Activated CD4-positive, CD25-positive, alpha-beta regulatory T cell treated with anti-CD3 and anti-CD28 coated beads, Interleukin-2, amount 50 U/mL, for 72 hours (primary cell): Measurements from ENCODE around the gene ZKSCAN3.
"Not testable (repeated sequence)": the region's sequence is repeated elsewhere in the genome, so short reads cannot be mapped to it uniquely, and the experiment has no call there.

Source experiments
- DNase-seq: peaks from one replicate; pipeline ENCODE4 v3.0.0; 2021

The ZKSCAN3 gene

DNA sequence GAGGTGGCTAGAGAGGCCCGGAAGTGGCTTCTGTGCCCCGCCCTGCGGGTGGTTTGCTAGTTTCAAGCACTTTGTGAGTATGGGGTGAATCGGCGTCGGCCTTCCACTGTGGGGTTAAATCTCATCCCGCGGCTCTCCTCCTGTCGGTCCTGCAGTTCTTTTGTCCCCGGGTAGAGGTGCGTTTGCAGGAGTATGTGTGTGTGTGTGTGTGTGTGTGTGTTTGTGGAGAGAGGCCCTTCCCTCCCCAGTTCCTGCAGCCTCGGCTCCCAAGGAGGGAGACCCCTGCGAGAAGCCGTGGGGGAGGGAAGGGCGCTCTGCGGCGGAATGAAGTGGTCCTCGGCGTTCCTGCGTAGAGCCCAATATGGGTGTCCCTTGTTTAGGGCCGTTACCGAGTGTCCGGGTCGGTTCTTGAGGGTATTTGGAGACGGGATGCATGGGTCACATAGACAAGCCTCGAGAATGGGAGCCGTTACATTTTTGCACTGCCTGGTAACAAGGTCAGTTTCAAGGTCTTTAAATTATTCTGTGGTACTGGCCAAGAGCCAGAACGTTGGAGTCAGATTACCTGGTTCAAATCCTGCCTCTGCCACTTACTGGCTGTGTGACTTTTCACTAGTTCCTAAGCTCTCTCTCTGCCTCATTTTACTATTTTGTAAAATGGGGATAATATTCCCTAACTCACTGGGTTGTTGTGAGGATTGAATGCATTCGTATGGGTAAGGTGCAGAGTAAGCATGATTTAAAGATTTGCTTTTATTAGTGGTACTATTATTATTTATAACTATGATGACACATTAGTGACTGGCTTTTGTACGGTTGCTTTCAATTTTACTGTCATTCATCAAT lies at the start of gene ZKSCAN3:
Gene ZKSCAN3 (plus strand): TSS at position 56 of the 846 bp plus-strand sequence. CDS start 9,640 bp downstream, outside the sequence.
- peak; percentile 81 for DNase-seq

DNA sequence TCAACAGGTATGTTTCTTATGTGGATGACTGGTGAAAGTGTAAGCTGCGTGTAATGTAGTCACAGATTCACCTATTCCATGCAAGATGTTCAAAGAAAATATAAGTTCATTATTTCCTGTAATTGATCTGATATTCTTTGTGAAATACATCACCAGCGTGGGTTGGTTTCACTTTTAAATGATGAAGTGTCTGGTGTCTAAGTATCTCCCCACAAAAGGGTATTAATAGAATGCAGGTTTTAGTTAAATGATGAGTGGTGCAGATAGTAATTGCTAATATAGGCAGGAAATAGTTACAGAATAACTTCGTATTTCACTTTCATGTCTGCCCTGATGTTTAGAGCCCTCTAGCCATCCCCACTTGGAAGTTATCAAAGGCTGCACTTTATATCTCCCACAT lies 46.2 kb upstream of the ZKSCAN3 start:
- DNase-seq = no peak

DNA sequence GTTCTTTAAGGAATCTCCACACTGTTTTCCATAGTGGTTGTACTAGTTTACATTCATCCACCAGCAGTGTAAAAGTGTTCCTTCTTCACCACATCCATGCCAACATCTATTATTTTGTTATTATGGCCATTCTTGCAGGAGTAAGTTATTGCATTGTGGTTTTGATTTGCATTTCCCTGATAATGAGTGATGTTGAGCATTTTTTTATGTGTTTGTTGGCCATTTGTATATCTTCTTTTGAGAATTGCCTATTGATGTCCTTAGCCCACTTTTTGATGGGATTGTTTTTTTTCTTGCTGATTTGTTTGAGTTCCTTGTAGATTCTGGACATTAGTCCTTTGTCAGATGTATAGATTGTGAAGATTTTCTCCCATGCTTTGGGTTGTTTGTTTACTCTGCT lies 43.4 kb upstream of the ZKSCAN3 start:
- DNase-seq = not testable (repeated sequence)

DNA sequence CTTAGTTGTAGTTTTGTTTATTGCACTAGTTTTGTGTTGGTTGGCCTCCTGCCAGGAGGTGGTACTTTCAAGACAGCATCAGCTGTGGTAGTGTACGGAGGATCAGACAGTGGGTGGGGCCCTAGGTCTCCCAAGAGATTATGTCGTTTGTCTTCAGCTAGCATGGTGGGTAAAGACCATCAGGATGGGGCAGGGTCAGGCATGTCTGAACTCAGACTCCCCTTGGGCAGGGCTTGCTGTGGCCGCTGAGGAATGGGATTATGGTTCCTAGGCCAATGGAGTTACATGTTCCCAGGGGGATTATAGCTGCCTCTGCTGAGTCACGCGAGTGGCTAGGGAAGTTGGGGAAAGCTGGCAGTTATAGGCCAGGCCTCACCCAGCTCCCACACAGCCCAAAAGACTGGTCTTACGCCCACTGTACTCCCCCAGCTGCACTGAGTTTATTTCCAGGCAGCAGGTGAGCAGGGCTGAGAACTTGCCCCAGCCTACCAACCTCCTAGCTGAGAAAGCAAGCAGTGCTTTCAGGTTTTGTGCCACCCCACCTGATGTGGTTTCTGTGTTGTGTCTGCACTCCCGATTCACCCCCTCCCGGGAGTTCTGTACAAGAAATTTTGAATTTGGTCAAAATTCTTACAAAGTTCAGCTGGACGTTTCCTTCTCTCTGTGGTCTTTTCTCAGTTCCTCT lies 38.5 kb upstream of the ZKSCAN3 start:
- no peak for DNase-seq

DNA sequence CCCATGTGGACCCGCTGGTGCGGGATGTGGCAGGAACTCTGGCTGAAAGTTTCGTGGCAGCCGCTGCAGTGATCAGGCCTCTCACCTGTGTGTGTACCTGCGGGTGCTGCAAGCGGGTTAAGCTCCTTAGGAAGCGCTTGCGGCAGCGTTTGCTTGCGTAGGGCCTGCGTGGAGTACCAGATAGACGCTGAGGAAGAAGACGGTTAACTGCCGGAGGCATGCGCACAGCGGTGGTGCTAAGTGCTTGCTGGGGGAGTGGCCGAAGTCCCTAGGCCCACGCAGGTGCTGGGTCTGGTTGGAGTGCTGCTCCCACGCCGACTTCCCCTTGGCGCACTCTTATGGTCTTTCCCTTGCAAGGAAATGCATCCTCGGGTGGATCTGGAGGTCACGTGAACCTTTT lies 36.8 kb upstream of the ZKSCAN3 start:
- DNase-seq = no peak

DNA sequence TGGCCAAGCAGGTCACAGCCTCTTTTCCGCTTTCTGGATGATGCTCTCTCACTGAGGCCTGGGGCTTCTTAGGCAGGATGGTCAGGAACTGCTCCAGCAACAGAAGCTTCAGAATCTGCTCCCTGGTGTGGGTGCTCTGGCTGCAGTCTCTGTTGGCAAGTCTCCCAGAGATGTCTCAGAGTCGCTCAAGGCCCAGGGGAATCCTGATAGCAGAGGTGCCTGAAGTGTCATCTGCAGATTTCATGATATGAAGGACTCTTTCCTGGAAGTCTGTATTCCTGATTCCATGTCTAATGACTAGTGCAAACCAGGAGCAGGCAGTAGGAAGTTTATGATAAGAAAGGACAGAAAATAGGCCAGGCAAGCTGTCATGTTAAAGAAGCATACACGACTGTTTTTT lies 34.1 kb upstream of the ZKSCAN3 start:
- DNase-seq = no peak

DNA sequence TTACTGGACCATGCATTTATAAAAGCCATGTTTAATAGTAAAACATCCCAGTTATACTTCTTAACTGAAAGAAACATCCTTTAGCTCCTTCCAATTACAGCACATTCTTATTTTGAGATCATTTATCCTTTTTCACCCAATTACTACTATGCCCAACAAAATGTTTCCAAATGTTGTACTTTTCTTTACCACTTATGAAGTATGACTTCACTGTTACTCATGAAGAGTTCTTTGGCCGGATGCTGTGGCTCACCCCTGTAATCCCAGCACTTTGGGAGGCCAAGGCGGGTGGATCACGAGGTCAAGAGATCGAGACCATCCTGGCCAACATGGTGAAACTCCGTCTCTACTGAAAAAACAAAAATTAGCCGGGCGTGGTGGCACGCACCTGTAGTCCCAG lies 31.9 kb upstream of the ZKSCAN3 start:
- not testable (repeated sequence) for DNase-seq

DNA sequence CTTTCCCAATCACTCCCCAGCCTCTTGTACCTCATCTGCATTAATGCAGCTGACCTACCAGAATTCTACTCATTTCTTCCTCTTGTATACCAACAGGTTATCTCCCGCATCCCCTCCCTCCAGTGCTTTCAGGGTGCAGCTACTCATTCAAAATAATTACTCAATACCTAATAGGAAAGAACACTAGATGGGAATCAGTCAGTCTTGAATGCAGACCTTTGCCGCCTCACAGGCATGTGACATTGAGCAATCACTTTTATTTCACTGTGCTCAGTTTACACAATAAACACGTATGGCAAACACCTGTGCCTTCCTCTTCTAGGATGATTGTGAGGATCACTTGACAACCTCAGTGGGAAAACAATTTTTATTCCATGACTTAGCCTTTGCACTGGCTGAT lies 27.1 kb upstream of the ZKSCAN3 start:
- no peak for DNase-seq

DNA sequence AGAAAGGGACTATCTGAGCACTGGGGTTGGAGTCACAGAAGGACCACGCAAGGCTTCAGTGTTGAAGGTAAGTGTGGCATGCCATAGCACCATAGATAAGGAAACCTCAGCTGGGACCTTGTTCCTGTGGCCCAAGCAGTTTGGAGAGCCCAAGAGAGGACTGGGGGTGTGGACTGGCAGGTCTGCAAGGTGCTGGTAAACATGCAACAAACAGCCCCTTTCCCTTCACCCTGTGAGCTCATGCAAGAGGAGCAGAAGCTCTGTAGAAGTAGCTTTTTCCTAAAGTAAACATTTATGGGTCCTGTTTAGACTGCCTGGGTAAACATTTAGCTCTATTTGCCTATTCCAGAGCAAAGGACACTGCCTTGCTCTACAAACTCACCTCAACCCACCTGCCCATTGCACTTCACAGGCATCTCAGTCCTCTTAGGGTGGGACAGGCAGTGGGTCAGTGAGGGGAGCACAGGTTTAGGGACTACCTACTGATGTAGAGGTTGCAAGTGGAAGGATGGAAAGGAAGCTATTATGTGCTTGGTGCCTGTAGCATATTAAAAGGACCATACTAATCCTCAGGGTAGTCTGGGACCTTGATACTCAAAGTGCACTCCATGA lies 25.8 kb upstream of the ZKSCAN3 start:
- no peak for DNase-seq

DNA sequence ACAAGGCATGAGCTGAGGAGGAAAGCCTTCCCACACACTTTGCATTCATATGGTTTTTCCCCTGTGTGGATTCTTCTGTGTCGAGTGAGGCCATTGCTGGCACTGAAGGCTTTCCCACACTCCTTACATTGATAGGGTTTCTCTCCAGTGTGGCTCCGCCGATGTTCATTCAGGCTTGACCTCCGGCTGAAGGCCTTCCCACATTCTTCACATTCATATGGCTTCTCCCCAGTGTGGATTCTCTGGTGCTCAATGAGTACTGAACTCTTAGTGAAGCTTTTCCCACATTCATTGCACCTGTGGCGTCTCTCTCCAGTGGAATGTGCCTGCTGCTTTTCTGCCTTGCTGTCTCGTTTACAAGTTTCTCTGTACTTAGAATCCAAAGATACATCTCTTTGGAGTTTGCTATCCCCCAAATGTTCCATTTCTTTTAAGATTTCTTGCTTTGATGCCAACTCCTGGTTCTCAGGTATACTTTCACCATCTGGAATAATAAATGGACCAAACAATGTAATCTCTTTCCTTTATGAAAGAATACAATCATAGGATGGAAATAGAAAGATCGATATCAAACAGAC lies 23.3 kb upstream of the ZKSCAN3 start:
- no peak for DNase-seq

DNA sequence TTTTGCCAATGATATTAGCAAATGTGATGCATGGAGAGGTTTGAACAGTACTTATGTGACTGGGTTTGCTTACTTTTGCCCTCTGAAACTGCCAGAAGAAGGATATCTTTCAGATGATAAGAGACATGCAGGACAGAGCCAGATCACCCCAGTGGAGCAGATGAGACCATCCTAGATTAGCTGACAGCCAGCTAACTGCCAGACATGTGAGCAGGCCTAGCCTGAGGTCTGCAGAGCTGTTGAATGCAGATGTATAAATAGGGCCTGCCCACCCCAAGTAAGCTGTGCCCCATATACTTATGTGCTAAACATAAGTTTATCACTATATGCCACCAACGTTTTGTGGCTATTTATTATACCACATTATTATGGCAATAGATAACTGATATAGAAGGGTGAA lies 19.7 kb upstream of the ZKSCAN3 start:
- DNase-seq = no peak

DNA sequence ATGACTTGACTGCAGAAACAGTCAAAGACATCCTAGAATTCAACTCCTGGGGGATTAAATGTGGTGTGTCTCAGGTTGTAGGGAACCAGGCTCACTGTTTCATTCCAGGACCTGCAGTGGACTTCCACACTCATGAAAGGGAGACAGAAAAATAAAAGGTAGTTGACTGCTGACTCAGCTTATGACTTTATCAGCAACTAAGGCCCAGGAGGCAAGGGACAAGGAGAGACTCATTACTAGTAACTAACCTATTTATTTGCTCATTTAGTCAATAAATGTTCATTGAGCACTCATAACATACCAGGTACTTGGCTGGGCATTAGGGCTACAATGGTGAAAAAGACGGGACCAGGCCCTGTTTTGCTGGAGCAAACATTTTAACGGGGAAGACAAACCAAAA lies 16.7 kb upstream of the ZKSCAN3 start:
- no peak for DNase-seq

DNA sequence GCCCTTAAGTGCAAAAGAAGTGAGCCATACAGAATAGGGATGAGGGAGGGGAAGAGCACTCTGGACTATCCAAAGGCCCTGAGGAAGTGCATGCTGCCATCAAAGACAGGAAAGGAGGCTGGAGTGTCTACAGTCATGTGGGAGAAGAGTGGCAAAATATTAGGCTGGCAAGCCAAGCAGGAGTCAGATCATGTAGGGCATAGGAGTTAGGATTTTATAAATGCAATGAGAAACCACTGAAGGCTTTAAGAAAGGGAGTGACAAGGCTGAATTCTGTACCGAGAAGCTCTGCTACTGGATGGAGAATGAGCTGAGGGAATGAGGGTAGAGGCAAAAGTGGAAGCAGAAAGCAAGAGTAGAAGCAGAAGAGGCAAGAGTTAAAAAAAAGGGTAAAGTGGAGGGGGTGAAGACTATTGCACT lies 16.1 kb upstream of the ZKSCAN3 start:
- DNase-seq = no peak

DNA sequence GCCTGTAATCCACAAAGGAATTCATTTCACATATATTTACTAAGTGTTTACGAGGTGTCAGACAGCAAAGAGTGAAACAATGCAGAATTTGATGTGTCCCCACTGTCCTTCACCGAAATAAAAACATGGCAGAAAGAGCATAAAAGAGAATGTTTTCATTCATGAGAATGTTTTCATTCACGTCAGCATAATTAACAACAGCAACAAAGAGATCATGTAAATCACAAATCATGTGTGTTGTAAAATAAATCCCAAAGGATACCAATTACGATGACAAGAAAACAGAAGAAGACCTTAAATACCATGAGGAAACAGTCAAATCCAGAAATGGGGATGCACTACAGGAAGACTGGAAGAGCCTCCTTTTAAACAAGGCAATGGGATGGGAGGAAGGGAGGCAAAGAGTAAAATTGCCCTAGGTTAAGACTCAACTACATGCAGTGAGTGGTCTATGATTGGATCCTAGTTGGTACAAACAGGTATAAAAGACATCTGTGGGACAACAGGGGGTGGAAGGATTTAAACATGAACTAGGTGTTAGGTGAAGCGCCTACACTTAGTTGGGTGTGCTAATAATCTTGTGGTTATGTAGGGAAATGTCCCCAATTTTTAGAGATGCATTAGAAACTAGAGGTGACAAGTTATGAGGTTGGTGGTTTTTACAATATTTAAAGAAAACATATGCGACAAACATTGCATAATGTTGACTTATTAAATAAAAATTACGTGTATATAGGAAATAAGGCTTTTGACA lies 15.3 kb upstream of the ZKSCAN3 start:
- no peak for DNase-seq

DNA sequence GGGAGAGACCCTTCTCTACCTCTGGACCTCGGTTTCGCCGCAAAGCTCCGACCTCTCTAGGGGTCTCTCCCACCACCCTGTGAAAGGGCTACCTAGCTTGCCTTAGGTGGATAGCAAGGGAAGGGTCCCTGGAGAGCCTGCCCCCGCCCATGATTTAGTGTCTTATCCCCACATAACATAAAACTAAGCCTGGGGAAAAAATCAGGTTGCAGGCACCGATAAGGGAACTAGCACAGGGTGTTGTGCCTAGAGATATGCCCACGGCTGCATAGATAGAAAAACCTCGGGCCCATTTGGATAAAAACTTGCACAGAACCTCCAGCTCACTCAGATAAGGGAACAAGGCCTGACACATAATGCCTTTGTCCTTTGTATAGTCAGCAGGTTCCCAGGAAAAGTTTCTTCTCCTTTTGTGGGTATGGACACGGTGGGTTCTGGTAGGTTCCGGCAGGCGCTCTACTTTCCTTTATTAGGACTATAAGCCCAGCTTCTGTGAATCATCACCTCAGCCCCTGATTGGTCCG lies 14.6 kb upstream of the ZKSCAN3 start:
- no peak for DNase-seq

DNA sequence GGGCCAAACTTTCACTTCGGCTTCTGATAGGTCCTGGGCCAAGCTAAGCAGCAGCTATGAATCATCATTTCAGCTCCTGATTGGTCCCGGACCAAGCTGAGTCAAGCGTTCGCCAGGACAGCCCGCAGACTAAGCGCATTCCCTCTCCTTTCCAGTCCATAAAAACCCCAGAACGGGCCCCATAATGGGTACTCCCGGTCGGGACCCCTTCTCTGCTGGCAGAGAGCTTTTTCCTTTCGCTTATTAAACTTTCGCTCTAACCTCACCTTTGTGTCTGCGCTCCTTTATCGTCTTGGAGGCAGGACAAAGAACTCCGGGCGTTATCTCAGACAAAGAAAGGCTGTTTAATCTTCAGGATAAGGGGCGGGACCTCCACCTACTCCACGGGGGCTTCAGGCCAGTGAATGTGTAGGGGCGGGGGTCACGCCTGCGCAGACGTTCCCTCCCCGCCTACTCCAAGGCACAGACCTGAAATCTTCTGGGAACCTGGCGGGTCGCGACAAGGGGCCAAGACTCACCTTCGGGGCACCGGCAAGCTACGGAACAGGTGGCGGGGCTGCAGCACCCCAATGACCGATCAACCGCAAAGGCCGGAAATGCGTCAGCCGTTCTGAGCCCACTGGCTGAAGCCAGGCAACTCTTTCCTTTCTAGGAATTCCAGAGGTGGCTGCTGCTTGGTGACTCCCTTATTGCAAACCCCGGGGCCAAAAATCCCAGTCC lies 14.0 kb upstream of the ZKSCAN3 start, which contains the start of gene ZSCAN31:
Gene ZSCAN31 (minus strand): TSS at position 585 of the 720 bp plus-strand sequence. CDS start 6,465 bp downstream, outside the sequence.
- DNase-seq = peak; percentile 72

DNA sequence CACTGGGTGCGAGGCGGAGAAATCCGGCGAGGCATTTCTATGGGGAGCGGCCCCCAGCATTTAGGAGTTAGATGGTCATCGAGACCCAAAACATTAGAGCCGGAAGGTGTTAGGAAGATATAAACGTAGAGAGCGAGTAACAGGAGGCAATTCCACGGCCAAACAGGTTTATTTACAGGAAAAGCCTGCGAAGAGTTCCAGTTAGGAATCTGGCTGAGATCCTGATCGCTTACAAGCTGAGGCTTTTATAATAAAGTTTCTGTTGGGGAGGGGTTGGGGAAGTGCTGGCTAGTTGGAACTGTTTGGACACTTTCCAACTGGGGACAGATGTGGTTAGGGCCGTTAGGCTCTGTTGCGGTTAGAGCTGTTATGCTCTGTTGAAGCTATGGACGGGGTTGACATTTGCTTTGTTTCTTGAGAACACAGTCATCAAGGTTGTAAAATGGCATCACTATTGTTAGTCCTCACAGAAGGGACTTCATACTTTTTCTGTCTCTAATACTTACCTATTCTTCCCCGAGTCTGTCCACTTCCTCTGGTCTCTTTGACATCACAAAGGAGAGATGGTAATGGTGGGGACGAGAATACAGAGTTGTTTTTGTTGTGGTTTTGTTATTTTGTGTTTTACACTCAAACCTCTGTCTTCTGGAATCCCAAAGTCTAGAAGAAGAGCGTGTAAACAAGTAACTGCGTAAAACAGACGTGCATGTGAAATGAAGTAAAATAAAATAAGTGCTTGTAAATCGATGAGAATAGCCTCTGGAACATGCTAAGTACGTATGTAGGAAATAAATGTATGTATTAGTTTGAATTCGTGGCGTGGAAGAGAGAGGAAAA lies 13.2 kb upstream of the ZKSCAN3 start:
- no peak for DNase-seq

DNA sequence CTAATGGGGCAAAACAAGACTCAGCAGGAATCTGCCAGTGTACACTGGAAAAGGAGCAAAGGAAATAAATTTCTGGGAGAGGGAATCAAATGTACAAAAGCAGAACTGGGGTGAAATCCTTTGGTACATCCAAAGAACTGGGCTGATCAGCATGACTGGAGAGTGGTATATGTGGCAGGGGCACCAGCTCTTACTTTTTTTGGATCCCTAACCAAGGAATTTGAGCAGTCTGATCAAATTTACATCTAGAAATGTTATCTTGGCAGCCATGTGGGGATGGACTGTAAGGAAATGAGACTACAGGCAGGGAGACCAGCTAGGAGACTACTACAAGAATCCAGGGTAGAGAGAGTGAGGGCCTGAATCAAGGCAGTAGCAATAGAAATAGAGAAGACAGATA lies 12.6 kb upstream of the ZKSCAN3 start:
- no peak for DNase-seq

DNA sequence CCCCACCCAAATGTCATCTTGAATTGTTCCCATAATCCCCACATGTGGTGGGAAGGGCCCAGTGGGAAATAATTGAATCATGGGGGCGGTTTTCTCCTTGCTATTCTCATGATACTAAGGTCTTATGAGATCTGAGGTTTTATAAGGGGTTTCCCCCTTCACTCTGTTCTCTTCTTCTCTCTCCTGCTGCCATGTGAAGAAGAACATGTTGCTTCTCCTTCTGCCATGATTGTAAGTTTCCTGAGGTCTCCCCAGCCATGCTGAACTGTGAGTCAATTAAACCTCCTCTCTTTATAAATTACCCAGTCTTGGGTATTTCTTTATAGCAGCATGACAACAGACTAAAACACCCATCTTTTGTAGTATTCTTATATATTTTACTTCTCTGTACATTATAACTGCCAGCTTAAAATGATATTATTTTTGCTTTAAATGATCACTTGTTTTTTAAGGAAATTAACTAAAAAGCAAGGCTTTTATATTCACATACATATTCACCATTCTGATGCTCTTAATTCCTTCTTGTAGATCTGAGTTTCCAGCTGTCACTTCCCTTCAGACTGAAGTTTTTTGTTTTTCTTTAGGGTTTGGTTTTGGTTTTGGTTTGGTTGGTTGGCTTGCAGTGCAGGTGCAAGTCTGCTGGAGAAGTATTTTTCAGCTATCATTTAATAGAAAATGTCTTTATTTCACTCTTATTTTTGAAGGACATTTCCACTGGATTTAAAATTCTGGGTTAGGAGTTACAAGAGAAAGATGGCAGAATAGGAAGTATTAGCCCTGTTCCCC lies 9.2 kb upstream of the ZKSCAN3 start:
- DNase-seq = no peak
